ENCODE results near the gene LAD1. TPM values are rescaled to one million over a fixed set of nuclear protein-coding genes. Genes with fewer than 3 reads are reported as not detected.

Gene LAD1
- total and polyA plus RNA-seq, 2 of the 4 experiments (the other 2 are of a cell fraction) = under 0.01 to 0.07 TPM

- Histone ChIP-seq H3K4me3 (ENCODE audit: insufficient read depth, low read depth, low read length) (no peak overlapping the region), H3K4me1 (ENCODE audit: control insufficient read depth, insufficient read depth, low read length) (no peaks in the 10 kb centered on the region), H4K8ac (ENCODE audit: low read depth in 2 of 2, low read length in 2 of 2) (no peak overlapping the region), H3K4me2 (ENCODE audit: low read depth, low read length) (no peak overlapping the region), H3K56ac (ENCODE audit: extremely low read depth, insufficient read depth, low read length) (no peak overlapping the region), H2AK5ac (ENCODE audit: low read depth, low read length) (no peak overlapping the region), H3K9me3 (ENCODE audit: control insufficient read depth, insufficient read depth, low read length) (peaks cover 11% of the 10 kb centered on the region), H3K14ac (replicated peaks; ENCODE audit: low read depth, low read length) (no peak overlapping the region), H2BK15ac (ENCODE audit: low read depth, low read length) (no peak overlapping the region), H3K79me1 (ENCODE audit: low read depth in 1 of 2, low read length in 2 of 2) (no peaks in the 10 kb centered on the region), H3K9ac (ENCODE audit: low read depth, low read length) (no peak overlapping the region), H3K18ac (ENCODE audit: low read depth, low read length) (no peak overlapping the region), H4K5ac (ENCODE audit: low read depth, low read length) (no peak overlapping the region), H2AFZ (replicated peaks; ENCODE audit: low read length, poor library complexity) (no peak overlapping the region), H3K27me3 (ENCODE audit: control insufficient read depth, insufficient read depth, low read length) (peaks cover 62% of the 10 kb centered on the region), H4K91ac (ENCODE audit: insufficient read depth, low read depth, low read length) (no peak overlapping the region), H3K4ac (ENCODE audit: low read depth, low read length) (no peak overlapping the region), H2BK120ac (ENCODE audit: low read depth, low read length) (no peak overlapping the region), H3K23ac (ENCODE audit: low read depth, low read length) (no peak overlapping the region), H2BK20ac (ENCODE audit: low read depth, low read length) (no peak overlapping the region), H2AK9ac (replicated peaks; ENCODE audit: low read depth, low read length, poor library complexity) (no peak overlapping the region), H4K20me1 (ENCODE audit: insufficient read depth, low read length) (no peaks in the 10 kb centered on the region), H3K36me3 (ENCODE audit: control insufficient read depth, insufficient read depth, low read length) (no peaks in the 10 kb centered on the region), H3K27ac (ENCODE audit: insufficient read depth, low read length) (no peak overlapping the region), H2BK5ac (ENCODE audit: low read depth, low read length, poor library complexity, severe bottlenecking) (no peak overlapping the region), H3K9me1 (ENCODE audit: insufficient read depth, low read length) (no peaks in the 10 kb centered on the region; the same call in 1 of the 2 replicates)
- ChIA-PET POLR2A (ENCODE audit: unreplicated experiment) (no interaction called here), CTCF (interaction anchor here (3.5 kb wide), 1 partner anchor 16 kb away, joined by 13 read pairs; no protein-coding TSS in a partner anchor)
- DNase-seq = no peak
- in situ Hi-C loops (cut with MboI; ENCODE audit: low sequenced_read_pairs) (no loop called here), dilution Hi-C loops (cut with HindIII; ENCODE audit: low sequenced_read_pairs, unreplicated experiment) (no loop called here), intact Hi-C loops (cut with micrococcal nuclease) (no loop called here)
- BruUV-seq (replicated peaks) = no TSS peak
- ATAC-seq (ENCODE audit: low read depth) = no peak
- TF ChIP-seq NFE2L2 (IDR thresholded peaks at IDR 0.05; ENCODE audit: low read depth, low read length) (no peak), CHD1 (IDR thresholded peaks at IDR 0.05; ENCODE audit: low read depth, low read length) (no peak), RAD21 (IDR thresholded peaks at IDR 0.05; ENCODE audit: low read length) (no peak), POLR2A (IDR thresholded peaks at IDR 0.05; ENCODE audit: low read depth, low read length) (no peak)
- no CpG with 5 or more reads among the region's 4 CpGs for WGBS, 2 experiments (ENCODE audit: extremely low coverage in 2 of 2, insufficient read length in 1 of 2)
These were observed 20.1 kb upstream of the LAD1 start for GRCh38 chr1:201419256-201419655.
